SK-N-MC (cell line): ENCODE results near the gene PRMT9.
A peak's percentile ranks its signal among the peaks of the same experiment; 100 is the strongest.

ENCODE experiments used
- DNase-seq: peaks from one replicate; pipeline ENCODE4 v3.0.0-alpha.2; 2011; ENCODE audit warnings: low read depth, low spot score
- H3K27ac ChIP-seq: fragments of 200-600 bp; sonication (generic); 2 replicates; pipeline ENCODE4 v1.5.1; 2016; ENCODE audit warnings: mixed run types
- H3K36me3 ChIP-seq: fragments of 200-600 bp; sonication (generic); 2 replicates; pipeline ENCODE4 v1.6.1; 2017; ENCODE audit warnings: antibody characterized with exemption, low read length, mixed read lengths; ENCODE audit not compliant: insufficient read depth
- H3K4me3 ChIP-seq: fragments of 200-600 bp; sonication (generic); 2 replicates; pipeline ENCODE4 v1.5.1; 2016
- H3K9ac ChIP-seq: fragments of 200-600 bp; sonication (generic); 2 replicates; pipeline ENCODE4 v1.8.0; 2017; ENCODE audit warnings: mixed run types, mixed read lengths; ENCODE audit not compliant: insufficient read length
- H3K9me3 ChIP-seq: fragments of 200-600 bp; sonication (generic); 2 replicates; pipeline ENCODE4 v1.6.1; 2017; ENCODE audit warnings: low read depth, mild to moderate bottlenecking, antibody characterized with exemption, low read length, moderate library complexity, mixed read lengths
- EZH2 ChIP-seq: fragments of 200-600 bp; sonication (generic); IDR thresholded peaks from one replicate; pipeline ENCODE4 v1.6.1; 2017; ENCODE audit warnings: antibody characterized with exemption
- FOXP2 ChIP-seq: optimal IDR thresholded peaks from 2 replicates; pipeline ENCODE3; 2011; ENCODE audit warnings: mild to moderate bottlenecking, moderate library complexity; ENCODE audit not compliant: insufficient read depth; ENCODE audit errors: extremely low read length, control extremely low read depth
- POLR2AphosphoS5 ChIP-seq: IDR thresholded peaks from 2 replicates; pipeline ENCODE4 v1.6.1; 2012; ENCODE audit warnings: mild to moderate bottlenecking, low read depth, low read length, borderline replicate concordance

Gene PRMT9

GRCh38 chr4:147689067-147689466 is 5.1 kb upstream of the PRMT9 start:
- H3K9ac ChIP-seq, result no peak overlapping the region

GRCh38 chr4:147683188-147683591 is 773 bp downstream of the PRMT9 start:
- Histone ChIP-seq H3K4me3 (peak overlapping the region; percentile 91), H3K9ac (peak overlapping the region; percentile 92), H3K9me3 (no peaks in the 10 kb centered on the region), H3K36me3 (peaks cover 15% of the 10 kb centered on the region; the same call in 1 of the 2 replicates), H3K27ac (no peak overlapping the region)
- TF ChIP-seq FOXP2, result no peak
- no peak for TF ChIP-seq POLR2AphosphoS5
- TF ChIP-seq EZH2, result no peak
- no peak for DNase-seq

More at GRCh38 chr4:147689067-147689466, 5.1 kb upstream of the PRMT9 start:
- Histone ChIP-seq H3K9me3 (no peaks in the 10 kb centered on the region), H3K4me3 (no peak overlapping the region), H3K27ac (no peak overlapping the region), H3K36me3 (no peaks in the 10 kb centered on the region)
- DNase-seq, result no peak
- no peak for TF ChIP-seq FOXP2
- no peak for TF ChIP-seq EZH2
- TF ChIP-seq POLR2AphosphoS5, result no peak

- H3K36me3 ChIP-seq, result peaks cover 15% of the 10 kb centered on the region; the same call in 1 of the 2 replicates
- H3K27ac ChIP-seq, result no peak overlapping the region
- H3K9ac ChIP-seq, result peak overlapping the region; percentile 92
- no peaks in the 10 kb centered on the region for H3K9me3 ChIP-seq
- H3K4me3 ChIP-seq, result peak overlapping the region; percentile 91
- no peak for TF ChIP-seq POLR2AphosphoS5
- no peak for TF ChIP-seq EZH2
- no peak for TF ChIP-seq FOXP2
- no peak for DNase-seq
Observed at GRCh38 chr4:147682755-147683154, 1.2 kb downstream of the PRMT9 start.

GRCh38 chr4:147678796-147679549 is 5.0 kb downstream of the PRMT9 start:
- Histone ChIP-seq H3K4me3 (no peak overlapping the region), H3K36me3 (peaks cover 18% of the 10 kb centered on the region; the same call in 1 of the 2 replicates), H3K9me3 (no peaks in the 10 kb centered on the region), H3K9ac (no peak overlapping the region), H3K27ac (no peak overlapping the region)
- DNase-seq, result no peak
- TF ChIP-seq EZH2 (no peak), POLR2AphosphoS5 (no peak), FOXP2 (no peak)

GRCh38 chr4:147678106-147678505 is 5.9 kb downstream of the PRMT9 start:
- H3K36me3 ChIP-seq, result peaks cover 23% of the 10 kb centered on the region
- TF ChIP-seq FOXP2 (no peak), POLR2AphosphoS5 (no peak), EZH2 (no peak)

GRCh38 chr4:147674496-147674895 is 9.5 kb downstream of the PRMT9 start:
- TF ChIP-seq EZH2, result no peak
- no peak for TF ChIP-seq FOXP2
- no peak for TF ChIP-seq POLR2AphosphoS5
- no peak overlapping the region for H3K9ac ChIP-seq
- no peak for DNase-seq

More at GRCh38 chr4:147678106-147678505, 5.9 kb downstream of the PRMT9 start:
- Histone ChIP-seq H3K9ac (no peak overlapping the region), H3K4me3 (no peak overlapping the region), H3K9me3 (no peaks in the 10 kb centered on the region), H3K27ac (0 out of 2 replicates have a peak overlapping the region, but pooled peaks have one; percentile 1)
- no peak for DNase-seq

GRCh38 chr4:147674073-147674472 is 9.9 kb downstream of the PRMT9 start:
- DNase-seq, result no peak
- Histone ChIP-seq H3K36me3 (peaks cover 32% of the 10 kb centered on the region), H3K9me3 (no peaks in the 10 kb centered on the region), H3K4me3 (no peak overlapping the region), H3K9ac (no peak overlapping the region), H3K27ac (no peak overlapping the region)
- TF ChIP-seq POLR2AphosphoS5 (no peak), EZH2 (no peak), FOXP2 (no peak)

More at GRCh38 chr4:147674496-147674895, 9.5 kb downstream of the PRMT9 start:
- Histone ChIP-seq H3K36me3 (peaks cover 36% of the 10 kb centered on the region), H3K9me3 (no peaks in the 10 kb centered on the region), H3K4me3 (no peak overlapping the region), H3K27ac (no peak overlapping the region)

- H3K9ac ChIP-seq, result no peak overlapping the region
- peaks cover 37% of the 10 kb centered on the region for H3K36me3 ChIP-seq
- H3K4me3 ChIP-seq, result no peak overlapping the region
- DNase-seq, result no peak
- TF ChIP-seq POLR2AphosphoS5 (no peak), EZH2 (no peak), FOXP2 (no peak)
- no peak overlapping the region for H3K27ac ChIP-seq
- no peaks in the 10 kb centered on the region for H3K9me3 ChIP-seq
Observed at GRCh38 chr4:147658501-147658900, 25.5 kb downstream of the PRMT9 start.

GRCh38 chr4:147655639-147656038 is 28.3 kb downstream of the PRMT9 start:
- Histone ChIP-seq H3K9ac (no peak overlapping the region), H3K4me3 (no peak overlapping the region), H3K27ac (no peak overlapping the region), H3K9me3 (no peaks in the 10 kb centered on the region), H3K36me3 (peaks cover 26% of the 10 kb centered on the region)
- DNase-seq, result no peak
- no peak for TF ChIP-seq FOXP2
- no peak for TF ChIP-seq EZH2
- no peak for TF ChIP-seq POLR2AphosphoS5
